ENCODE results near the gene ANKRD9. TPM values are rescaled to one million over a fixed set of nuclear protein-coding genes. Genes with fewer than 3 reads are reported as not detected.

The ANKRD9 gene
- total and polyA plus RNA-seq, 10 donors = 2.2 to 24.0 (median 11.8) TPM

DNA sequence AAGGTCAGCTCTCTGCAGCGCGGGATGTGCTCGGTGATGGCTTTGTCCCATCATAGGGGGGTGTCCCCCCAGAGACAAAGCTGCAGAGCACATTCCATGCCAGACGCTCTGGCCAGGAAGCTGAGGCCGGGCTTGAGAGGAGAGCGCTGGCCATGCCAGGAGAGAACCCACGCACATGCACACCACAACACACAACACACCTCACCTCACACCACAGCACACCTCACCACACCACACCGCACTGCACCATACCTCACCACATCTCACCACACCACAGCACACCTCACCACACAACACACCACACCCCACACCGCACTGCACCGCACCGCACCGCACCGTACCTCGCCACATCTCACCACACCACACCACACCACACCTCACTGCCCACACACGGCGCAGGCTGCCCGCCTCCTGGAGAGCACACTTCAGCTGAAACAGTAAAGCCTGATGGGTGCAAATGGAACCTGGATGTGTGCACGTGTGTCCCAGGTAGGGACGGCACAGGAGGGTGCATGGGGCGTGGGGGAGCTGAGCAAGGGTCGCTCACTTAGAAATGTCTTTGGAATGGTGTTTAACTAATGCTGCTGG is 10.8 kb downstream of the ANKRD9 start:
- TF ChIP-seq POLR2A (IDR thresholded peaks at IDR 0.05) = no peak
- no peak for TF ChIP-seq POLR2AphosphoS5 (IDR thresholded peaks at IDR 0.05)
- TF ChIP-seq, protein P1, sequence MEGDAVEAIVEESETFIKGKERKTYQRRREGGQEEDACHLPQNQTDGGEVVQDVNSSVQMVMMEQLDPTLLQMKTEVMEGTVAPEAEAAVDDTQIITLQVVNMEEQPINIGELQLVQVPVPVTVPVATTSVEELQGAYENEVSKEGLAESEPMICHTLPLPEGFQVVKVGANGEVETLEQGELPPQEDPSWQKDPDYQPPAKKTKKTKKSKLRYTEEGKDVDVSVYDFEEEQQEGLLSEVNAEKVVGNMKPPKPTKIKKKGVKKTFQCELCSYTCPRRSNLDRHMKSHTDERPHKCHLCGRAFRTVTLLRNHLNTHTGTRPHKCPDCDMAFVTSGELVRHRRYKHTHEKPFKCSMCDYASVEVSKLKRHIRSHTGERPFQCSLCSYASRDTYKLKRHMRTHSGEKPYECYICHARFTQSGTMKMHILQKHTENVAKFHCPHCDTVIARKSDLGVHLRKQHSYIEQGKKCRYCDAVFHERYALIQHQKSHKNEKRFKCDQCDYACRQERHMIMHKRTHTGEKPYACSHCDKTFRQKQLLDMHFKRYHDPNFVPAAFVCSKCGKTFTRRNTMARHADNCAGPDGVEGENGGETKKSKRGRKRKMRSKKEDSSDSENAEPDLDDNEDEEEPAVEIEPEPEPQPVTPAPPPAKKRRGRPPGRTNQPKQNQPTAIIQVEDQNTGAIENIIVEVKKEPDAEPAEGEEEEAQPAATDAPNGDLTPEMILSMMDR (IDR thresholded peaks at IDR 0.05 in 8 of 11, conservative IDR thresholded peaks at IDR 0.05 in 3 of 11) = no peak
- Histone ChIP-seq H3K36me3 (peaks cover 0 to 73% (median 24%) of the 10 kb centered on the region in 6 donors), H3K27ac (no peak overlapping the region), H3K9me3 (no peaks in the 10 kb centered on the region), H3K27me3 (replicated peaks in 1 of 7) (no peaks in the 10 kb centered on the region), H3K4me3 (no peak overlapping the region), H3K4me1 (peaks cover 0 to 23% (median 2%) of the 10 kb centered on the region in 6 donors)
- WGBS, 5 donors = 83 to 93% (median 91%) methylated on average over 18 to 21 of the region's 21 CpGs
- no peak for DNase-seq
- intact Hi-C loops (cut with DNase I; ENCODE audit: low total_unique reads) = no loop called here

- H3K9me3 ChIP-seq = no peaks in the 10 kb centered on the region
- no peaks in the 10 kb centered on the region for H3K27me3 ChIP-seq (replicated peaks in 1 of 7)
- H3K36me3 ChIP-seq = peaks cover 0 to 79% (median 24%) of the 10 kb centered on the region in 6 donors
- DNase-seq = no peak
- peaks cover 0 to 18% (median 2%) of the 10 kb centered on the region in 6 donors for H3K4me1 ChIP-seq
- H3K27ac ChIP-seq = no peak overlapping the region
- no peak overlapping the region for H3K4me3 ChIP-seq
- intact Hi-C loops (cut with DNase I; ENCODE audit: low total_unique reads) = no loop called here
- TF ChIP-seq, protein P1 (IDR thresholded peaks at IDR 0.05 in 8 of 11, conservative IDR thresholded peaks at IDR 0.05 in 3 of 11) = no peak
- TF ChIP-seq POLR2A (IDR thresholded peaks at IDR 0.05) = no peak
- TF ChIP-seq POLR2AphosphoS5 (IDR thresholded peaks at IDR 0.05) = no peak
- 87 to 93% (median 90%) methylated on average over 22 to 30 of the region's 30 CpGs for WGBS, 5 donors
Observed at GRCh38 chr14:102497998-102498677, 11.4 kb downstream of the ANKRD9 start.

DNA sequence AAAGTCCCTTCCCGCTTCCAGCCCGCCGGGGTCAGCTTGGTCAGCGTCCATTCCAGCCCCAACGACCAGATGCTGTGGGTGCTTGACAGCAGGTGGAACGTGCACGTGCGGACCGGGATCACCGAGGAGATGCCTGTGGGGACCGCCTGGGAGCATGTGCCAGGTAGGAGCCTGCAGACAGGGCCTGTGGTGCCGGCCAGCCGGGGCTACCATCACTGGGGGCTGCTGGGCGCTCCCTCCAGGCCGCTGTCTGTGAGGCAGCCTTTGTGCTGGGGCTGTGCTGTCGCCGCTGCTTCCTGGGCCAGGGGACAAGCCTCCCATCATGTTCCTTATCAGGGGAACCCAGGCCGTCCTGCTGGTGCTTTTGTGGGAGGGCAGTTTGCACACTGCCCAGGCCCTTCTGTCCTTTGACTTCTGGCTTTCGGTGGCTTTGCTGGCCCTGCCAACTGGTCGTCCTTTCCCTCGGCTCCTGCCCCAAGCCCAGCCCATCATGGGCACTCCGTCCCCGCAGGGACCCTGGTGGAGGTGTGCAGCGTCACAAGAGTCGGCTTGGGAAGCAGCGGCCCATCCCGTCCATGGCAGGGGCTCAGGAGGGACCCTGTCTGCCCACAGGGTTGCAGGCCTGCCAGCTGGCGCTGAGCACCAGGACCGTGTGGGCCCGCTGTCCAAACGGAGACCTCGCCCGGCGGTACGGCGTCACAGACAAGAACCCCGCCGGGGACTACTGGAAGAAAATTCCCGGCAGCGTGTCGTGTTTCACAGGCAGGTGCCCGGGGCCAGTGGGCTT is 12.4 kb downstream of the ANKRD9 start:
- 95 to 98% (median 97%) methylated on average over 28 to 42 of the region's 42 CpGs for WGBS, 5 donors
- no peaks in the 10 kb centered on the region for H3K9me3 ChIP-seq
- intact Hi-C loops (cut with DNase I; ENCODE audit: low total_unique reads) = no loop called here
- peaks cover 0 to 18% (median 2%) of the 10 kb centered on the region in 6 donors for H3K4me1 ChIP-seq
- H3K36me3 ChIP-seq = peaks cover 0 to 89% (median 24%) of the 10 kb centered on the region in 6 donors
- no peak for DNase-seq
- TF ChIP-seq, protein P1 (IDR thresholded peaks at IDR 0.05 in 8 of 11, conservative IDR thresholded peaks at IDR 0.05 in 3 of 11) = no peak
- TF ChIP-seq POLR2AphosphoS5 (IDR thresholded peaks at IDR 0.05) = peak in 1 of 3 donors; percentile 24
- no peak overlapping the region for H3K27ac ChIP-seq
- no peaks in the 10 kb centered on the region for H3K27me3 ChIP-seq (replicated peaks in 1 of 7)
- no peak overlapping the region for H3K4me3 ChIP-seq

- Histone ChIP-seq H3K4me3 (no peak overlapping the region), H3K4me1 (peaks cover 0 to 18% (median 2%) of the 10 kb centered on the region in 6 donors), H3K36me3 (peaks cover 0 to 91% (median 24%) of the 10 kb centered on the region in 6 donors), H3K27ac (no peak overlapping the region), H3K27me3 (replicated peaks in 1 of 7) (no peaks in the 10 kb centered on the region), H3K9me3 (no peaks in the 10 kb centered on the region)
- DNase-seq = no peak
- WGBS, 5 donors = 93 to 97% (median 95%) methylated on average over 3 to 11 of the region's 11 CpGs
- no peak for TF ChIP-seq POLR2AphosphoS5 (IDR thresholded peaks at IDR 0.05)
- TF ChIP-seq, protein P1 (IDR thresholded peaks at IDR 0.05 in 8 of 11, conservative IDR thresholded peaks at IDR 0.05 in 3 of 11) = no peak
- TF ChIP-seq POLR2A (IDR thresholded peaks at IDR 0.05) = no peak
- intact Hi-C loops (cut with DNase I; ENCODE audit: low total_unique reads) = no loop called here
Observed at GRCh38 chr14:102496331-102496691, 13.3 kb downstream of the ANKRD9 start.

Data from spleen (tissue), 11 donors.